Neutrophil (primary cell): ENCODE results near the gene DEK.

Experiments used
- H3K27ac ChIP-seq: fragments of 200-600 bp; sonication (generic); 2 replicates; pipeline ENCODE4 v1.5.1; 2016; ENCODE audit warnings: mild to moderate bottlenecking, moderate library complexity
- H3K27me3 ChIP-seq: fragments of 200-600 bp; sonication (generic); 2 replicates; pipeline ENCODE4 v1.6.0; 2016; ENCODE audit warnings: mild to moderate bottlenecking
- H3K36me3 ChIP-seq: fragments of 200-600 bp; sonication (generic); 2 replicates; pipeline ENCODE4 v1.5.1; 2017
- H3K4me1 ChIP-seq, 2 experiments: fragments of 200-600 bp in 1 of 2; sonication (generic) in 1 of 2; 1 replicate in 1 of 2; 2 replicates in 1 of 2; pipeline versions ENCODE4 v1.5.1 to v1.6.1; 2013 to 2016; ENCODE audit warnings: low read depth in 1 of 2, low read length in 1 of 2, mild to moderate bottlenecking in 1 of 2, moderate library complexity in 1 of 2; ENCODE audit not compliant: control insufficient read depth in 1 of 2, insufficient read depth in 1 of 2
- H3K4me3 ChIP-seq, 2 experiments: fragments of 200-600 bp in 1 of 2; sonication (generic) in 1 of 2; 1 replicate in 1 of 2; 2 replicates in 1 of 2; pipeline ENCODE4 v1.5.1; 2013 to 2016; ENCODE audit warnings: low read depth in 1 of 2, low read length in 1 of 2, mild to moderate bottlenecking in 1 of 2, moderate library complexity in 1 of 2
- H3K9me3 ChIP-seq: fragments of 200-600 bp; sonication (generic); 2 replicates; pipeline ENCODE4 v1.5.1; 2016
- CTCF ChIP-seq: fragments of 200-600 bp; sonication (generic); IDR thresholded peaks from 2 replicates; pipeline ENCODE4 v1.5.1; 2016; ENCODE audit warnings: antibody characterized with exemption

DEK gene

GRCh38 chr6:18243302-18243893, 20.9 kb downstream of the DEK start:
- no peak for TF ChIP-seq CTCF
- H3K4me1 ChIP-seq, result no peaks in the 10 kb centered on the region
- H3K9me3 ChIP-seq, result no peaks in the 10 kb centered on the region
- H3K4me3 ChIP-seq, result no peak overlapping the region
- peaks cover 42% of the 10 kb centered on the region for H3K36me3 ChIP-seq
- no peaks in the 10 kb centered on the region for H3K27me3 ChIP-seq
- H3K27ac ChIP-seq, result no peak overlapping the region

DNA sequence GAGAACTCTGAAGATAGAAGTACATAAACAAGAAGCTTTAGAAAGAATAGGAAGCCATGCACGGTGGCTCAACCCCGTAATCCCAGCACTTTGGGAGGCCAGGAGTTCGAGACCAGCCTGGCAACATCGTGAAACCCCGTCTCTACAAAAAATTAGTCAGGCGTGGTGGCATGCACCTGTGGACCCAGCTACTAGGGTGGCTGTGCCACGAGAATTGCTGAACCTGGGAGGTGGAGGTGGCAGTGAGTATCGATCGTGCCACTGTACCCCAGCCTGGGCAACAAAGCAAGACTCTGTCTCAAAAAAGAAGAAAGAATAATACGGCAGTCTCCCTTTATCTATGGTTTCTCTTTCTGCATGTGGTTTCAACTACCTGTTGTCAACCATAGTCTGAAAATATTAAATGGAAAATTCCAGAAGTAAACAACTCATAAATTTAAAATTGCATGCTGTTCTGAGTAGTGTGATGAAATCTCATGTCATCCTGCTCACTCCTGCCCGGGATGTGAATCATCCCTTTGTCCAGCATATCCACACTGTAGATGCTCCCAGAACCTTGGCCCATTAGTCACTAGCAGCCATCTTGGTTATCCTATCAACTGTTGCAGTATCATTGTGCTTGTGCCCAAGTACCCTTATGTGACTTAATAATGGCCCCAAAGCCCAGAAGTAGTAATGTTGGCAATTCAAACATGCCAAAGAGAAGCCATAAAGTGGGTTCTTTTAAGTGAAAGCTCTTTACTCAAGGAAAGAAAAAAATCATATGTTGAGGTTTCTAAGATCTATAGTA, 22.1 kb downstream of the DEK start:
- Histone ChIP-seq H3K9me3 (no peaks in the 10 kb centered on the region), H3K27me3 (no peaks in the 10 kb centered on the region), H3K4me1 (no peaks in the 10 kb centered on the region), H3K4me3 (no peak overlapping the region), H3K27ac (no peak overlapping the region), H3K36me3 (peaks cover 31% of the 10 kb centered on the region)
- no peak for TF ChIP-seq CTCF

GRCh38 chr6:18241208-18242038, 22.9 kb downstream of the DEK start:
- Histone ChIP-seq H3K9me3 (no peaks in the 10 kb centered on the region), H3K36me3 (peaks cover 35% of the 10 kb centered on the region), H3K27me3 (no peaks in the 10 kb centered on the region), H3K27ac (no peak overlapping the region), H3K4me1 (no peaks in the 10 kb centered on the region), H3K4me3 (no peak overlapping the region)
- TF ChIP-seq CTCF, result no peak

DNA sequence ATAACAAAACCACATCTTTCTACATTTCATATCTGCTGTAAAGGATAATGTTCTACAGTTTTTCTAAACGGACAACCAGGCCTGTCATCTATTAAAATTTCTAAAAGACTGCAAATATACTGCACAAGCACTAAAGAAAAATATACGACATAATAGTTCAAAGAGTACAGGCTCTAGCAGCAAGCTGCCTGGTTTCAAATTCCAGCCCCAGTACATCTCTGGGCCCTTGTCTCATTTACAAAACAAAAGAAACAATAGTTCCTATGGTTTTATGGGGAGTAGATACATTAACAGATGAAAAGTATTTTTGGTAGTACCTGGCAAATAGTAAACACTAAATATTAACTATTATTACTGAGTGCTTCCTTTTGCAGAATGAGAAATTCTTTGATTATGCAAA, 24.1 kb downstream of the DEK start:
- Histone ChIP-seq H3K27me3 (no peaks in the 10 kb centered on the region), H3K4me1 (no peaks in the 10 kb centered on the region), H3K36me3 (peaks cover 33% of the 10 kb centered on the region), H3K4me3 (no peak overlapping the region), H3K9me3 (no peaks in the 10 kb centered on the region), H3K27ac (no peak overlapping the region)
- TF ChIP-seq CTCF, result no peak

GRCh38 chr6:18237167-18237566, 27.2 kb downstream of the DEK start:
- no peaks in the 10 kb centered on the region for H3K9me3 ChIP-seq
- H3K4me1 ChIP-seq, result no peaks in the 10 kb centered on the region
- H3K4me3 ChIP-seq, result no peak overlapping the region
- no peak for TF ChIP-seq CTCF
- peaks cover 14% of the 10 kb centered on the region for H3K36me3 ChIP-seq
- H3K27ac ChIP-seq, result no peak overlapping the region
- no peaks in the 10 kb centered on the region for H3K27me3 ChIP-seq
